PC-3 (cell line): ENCODE results near the gene FERD3L. TPM values are rescaled to one million over a fixed set of nuclear protein-coding genes. Genes with fewer than 3 reads are reported as not detected.

Experiments used
- ATAC-seq: fragments of 200-7000 bp; cut with Tn5 transposase; 2 replicates; pipeline ENCODE4 v1.9.1; 2020; ENCODE audit warnings: mild to moderate bottlenecking, moderate library complexity
- BruUV-seq: library from RNA; stranded (reverse); fragments of 400-500 nt; replicated peaks from 2 replicates; lab custom pipeline; 2021; lab: Mats Ljungman, UMichigan
- CTCF ChIA-PET: fragments of 300-600 bp; sonication (Branson Sonifier 250); formaldehyde crosslinking; loops from one replicate; lab custom pipeline; 2022; ENCODE audit warnings: antibody characterized with exemption; lab: Charles Lee
- POLR2A ChIA-PET: fragments of 300-600 bp; sonication (Branson Sonifier 250); formaldehyde crosslinking; loops from one replicate; lab custom pipeline; 2022; ENCODE audit warnings: antibody characterized with exemption; ENCODE audit not compliant: unreplicated experiment; lab: Charles Lee
- DNase-seq: peaks from one replicate; pipeline ENCODE4 v3.0.0-alpha.2; 2015
- H2AFZ ChIP-seq: fragments of 300-600 bp; sonication (generic); 2 replicates; pipeline ENCODE4 v1.6.0; 2016; ENCODE audit warnings: antibody characterized with exemption, low read length
- H3F3A ChIP-seq: fragments of 300-600 bp; sonication (generic); one replicate; pipeline ENCODE4 v1.6.0; 2017; ENCODE audit warnings: antibody characterized with exemption, low read length, control low read depth, mild to moderate bottlenecking; ENCODE audit not compliant: unreplicated experiment
- H3K27ac ChIP-seq: fragments of 300-600 bp; sonication (generic); 2 replicates; pipeline ENCODE4 v1.5.1; 2016; ENCODE audit warnings: mild to moderate bottlenecking, low read length
- H3K27me3 ChIP-seq: fragments of 300-600 bp; sonication (generic); 2 replicates; pipeline ENCODE4 v1.6.1; 2016; ENCODE audit warnings: low read length, mixed read lengths
- H3K36me3 ChIP-seq: fragments of 300-600 bp; sonication (generic); 2 replicates; pipeline ENCODE4 v1.6.1; 2016; ENCODE audit warnings: low read depth, mixed run types, low read length, mixed read lengths
- H3K4me1 ChIP-seq: fragments of 300-600 bp; sonication (generic); 2 replicates; pipeline ENCODE4 v1.5.1; 2016; ENCODE audit warnings: low read length; ENCODE audit not compliant: insufficient read depth
- H3K4me2 ChIP-seq: fragments of 300-600 bp; sonication (generic); 2 replicates; pipeline ENCODE4 v1.6.0; 2016; ENCODE audit warnings: low read length
- H3K4me3 ChIP-seq: fragments of 300-600 bp; sonication (generic); 2 replicates; pipeline ENCODE4 v1.5.1; 2016; ENCODE audit warnings: mild to moderate bottlenecking, low read length, mixed read lengths
- H3K79me2 ChIP-seq: fragments of 300-600 bp; sonication (generic); 2 replicates; pipeline ENCODE4 v1.6.1; 2017; ENCODE audit warnings: low read length, mixed read lengths
- H3K9ac ChIP-seq: fragments of 300-600 bp; sonication (generic); 2 replicates; pipeline ENCODE4 v1.6.0; 2016; ENCODE audit warnings: mild to moderate bottlenecking, low read length
- H3K9me2 ChIP-seq: fragments of 300-600 bp; sonication (generic); replicated peaks from 2 replicates; pipeline ENCODE4 v1.6.1; 2016; ENCODE audit warnings: mixed run types, low read length, mixed read lengths
- H3K9me3 ChIP-seq: fragments of 300-600 bp; sonication (generic); 2 replicates; pipeline ENCODE4 v1.6.1; 2016; ENCODE audit warnings: low read length, mixed read lengths
- H4K20me1 ChIP-seq: fragments of 300-600 bp; sonication (generic); 2 replicates; pipeline ENCODE4 v1.6.1; 2016; ENCODE audit warnings: low read length, mixed read lengths
- EZH2 ChIP-seq: fragments of 300-600 bp; sonication (generic); IDR thresholded peaks from one replicate; pipeline ENCODE4 v1.6.1; 2017; ENCODE audit warnings: antibody characterized with exemption, mild to moderate bottlenecking, low read length; ENCODE audit not compliant: unreplicated experiment
- EZH2phosphoT487 ChIP-seq: fragments of 300-600 bp; sonication (generic); IDR thresholded peaks from 2 replicates; pipeline ENCODE4 v1.6.1; 2018; ENCODE audit warnings: mild to moderate bottlenecking, antibody characterized with exemption, low read length, borderline replicate concordance
- intact Hi-C: fragments of 100-400 bp; cut with micrococcal nuclease; formaldehyde crosslinking; loops from 2 replicates; pipeline ENCODE4 v1.9.0; 2023
- total RNA-seq: library from RNA; depleted of rRNA; stranded (reverse); fragments of >200 nt; gene quantifications from 2 replicates; pipeline ENCODE4 v1.2.3, GENCODE V29; 2014
- TF ChIP-seq, protein P1 (sequence below): fragments of 300-600 bp; sonication (generic); conservative IDR thresholded peaks from 2 replicates; pipeline ENCODE4 v1.5.1; 2017; ENCODE audit warnings: antibody characterized with exemption, low read depth, mild to moderate bottlenecking, low read length

FERD3L gene
- total RNA-seq, 1 experiment from 2014 or later = not detected

DNA sequence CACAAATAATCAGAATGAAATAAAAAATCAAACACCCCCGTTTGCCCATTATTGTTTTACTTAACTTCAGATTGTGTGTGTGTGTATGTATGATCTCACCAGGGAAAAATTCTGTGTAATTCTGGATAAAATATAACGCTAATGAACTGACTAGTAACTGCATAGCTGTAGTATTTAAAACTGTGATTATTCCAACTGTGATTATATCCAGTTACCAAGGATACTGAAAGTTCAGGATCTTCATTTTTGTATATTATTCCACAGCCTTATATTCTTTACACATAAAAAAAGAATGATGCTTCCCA lies 30.7 kb downstream of the FERD3L start:
- ChIA-PET POLR2A (interaction anchor here (0.7 kb wide), 1 partner anchor 112 kb away, joined by 7 read pairs; no protein-coding TSS in a partner anchor), CTCF (interaction anchor here (0.6 to 0.7 kb wide), 2 partner anchors 32 to 44 kb away, joined by 3 to 5 read pairs; no protein-coding TSS in a partner anchor)
- no peaks in the 10 kb centered on the region for H3K9me3 ChIP-seq
- BruUV-seq = no TSS peak
- peak overlapping the region; percentile 93 for H3K4me2 ChIP-seq
- H2AFZ ChIP-seq = no peak overlapping the region; the same call in 1 of the 2 replicates
- ATAC-seq = no peak
- H3K27ac ChIP-seq = no peak overlapping the region
- peak overlapping the region; percentile 99 for H3K4me3 ChIP-seq
- H4K20me1 ChIP-seq = peaks cover 9% of the 10 kb centered on the region; the same call in 1 of the 2 replicates
- no peaks in the 10 kb centered on the region for H3K27me3 ChIP-seq
- peak overlapping the region; percentile 66; the same call in 1 of the 2 replicates for H3K9ac ChIP-seq
- no peaks in the 10 kb centered on the region for H3K9me2 ChIP-seq
- intact Hi-C loops = loop anchor here (5.0 to 10.0 kb wide), 2 partner anchors 52 to 90 kb away; no protein-coding TSS in a partner anchor
- H3K79me2 ChIP-seq = peaks cover 33% of the 10 kb centered on the region
- H3K36me3 ChIP-seq = no peaks in the 10 kb centered on the region
- peak; percentile 31 for DNase-seq
- no peaks in the 10 kb centered on the region for H3F3A ChIP-seq
- peaks cover 16% of the 10 kb centered on the region for H3K4me1 ChIP-seq
- TF ChIP-seq EZH2 (no peak), EZH2phosphoT487 (no peak)
- TF ChIP-seq, protein P1, sequence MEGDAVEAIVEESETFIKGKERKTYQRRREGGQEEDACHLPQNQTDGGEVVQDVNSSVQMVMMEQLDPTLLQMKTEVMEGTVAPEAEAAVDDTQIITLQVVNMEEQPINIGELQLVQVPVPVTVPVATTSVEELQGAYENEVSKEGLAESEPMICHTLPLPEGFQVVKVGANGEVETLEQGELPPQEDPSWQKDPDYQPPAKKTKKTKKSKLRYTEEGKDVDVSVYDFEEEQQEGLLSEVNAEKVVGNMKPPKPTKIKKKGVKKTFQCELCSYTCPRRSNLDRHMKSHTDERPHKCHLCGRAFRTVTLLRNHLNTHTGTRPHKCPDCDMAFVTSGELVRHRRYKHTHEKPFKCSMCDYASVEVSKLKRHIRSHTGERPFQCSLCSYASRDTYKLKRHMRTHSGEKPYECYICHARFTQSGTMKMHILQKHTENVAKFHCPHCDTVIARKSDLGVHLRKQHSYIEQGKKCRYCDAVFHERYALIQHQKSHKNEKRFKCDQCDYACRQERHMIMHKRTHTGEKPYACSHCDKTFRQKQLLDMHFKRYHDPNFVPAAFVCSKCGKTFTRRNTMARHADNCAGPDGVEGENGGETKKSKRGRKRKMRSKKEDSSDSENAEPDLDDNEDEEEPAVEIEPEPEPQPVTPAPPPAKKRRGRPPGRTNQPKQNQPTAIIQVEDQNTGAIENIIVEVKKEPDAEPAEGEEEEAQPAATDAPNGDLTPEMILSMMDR = no peak

DNA sequence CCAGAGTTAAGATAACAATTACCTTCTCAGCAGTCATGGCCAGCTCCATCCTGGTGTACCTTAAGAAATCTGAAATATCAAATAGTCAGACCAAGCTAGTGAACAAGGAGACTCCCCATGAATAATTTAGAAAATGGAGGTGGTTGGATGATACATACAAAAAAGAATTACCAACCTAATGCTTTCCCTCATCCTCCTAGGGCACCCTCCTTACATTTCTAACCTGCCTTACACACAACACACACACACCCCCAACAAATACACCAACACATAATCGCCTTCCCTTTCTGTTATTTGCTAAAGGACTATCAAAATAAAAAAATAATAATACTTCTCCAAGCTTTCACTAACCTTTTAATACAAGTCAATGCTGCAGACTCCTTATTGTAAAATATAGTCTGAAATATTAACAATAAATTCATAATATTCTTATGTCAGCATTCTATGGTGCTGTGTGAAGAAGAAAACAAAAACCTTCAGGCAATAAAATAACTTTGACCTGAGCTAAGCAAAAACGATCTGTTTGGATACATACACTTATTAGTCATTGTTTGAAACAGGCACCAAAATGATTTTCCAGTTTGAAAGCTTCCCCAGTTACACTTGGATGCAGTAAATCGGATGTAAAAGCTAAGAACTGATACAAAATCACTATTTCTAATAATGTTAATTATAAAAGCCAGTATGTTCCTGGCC lies 31.2 kb downstream of the FERD3L start:
- H3K4me3 ChIP-seq = peak overlapping the region; percentile 99
- H3K9me2 ChIP-seq = no peaks in the 10 kb centered on the region
- TF ChIP-seq, protein P1 = no peak
- no peak for TF ChIP-seq EZH2
- TF ChIP-seq EZH2phosphoT487 = no peak
- peak; percentile 51 for DNase-seq
- no peaks in the 10 kb centered on the region for H3F3A ChIP-seq
- BruUV-seq = no TSS peak
- H3K9ac ChIP-seq = peak overlapping the region; percentile 66; the same call in 1 of the 2 replicates
- peaks cover 16% of the 10 kb centered on the region for H3K4me1 ChIP-seq
- no peaks in the 10 kb centered on the region for H3K27me3 ChIP-seq
- CTCF ChIA-PET = interaction anchor here (0.6 to 0.7 kb wide), 2 partner anchors 32 to 44 kb away, joined by 3 to 5 read pairs; no protein-coding TSS in a partner anchor
- peak overlapping the region; percentile 93 for H3K4me2 ChIP-seq
- H3K27ac ChIP-seq = no peak overlapping the region
- ATAC-seq = no peak
- H3K79me2 ChIP-seq = peaks cover 33% of the 10 kb centered on the region
- intact Hi-C loops = loop anchor here (5.0 to 10.0 kb wide), 2 partner anchors 52 to 89 kb away; no protein-coding TSS in a partner anchor
- H3K9me3 ChIP-seq = no peaks in the 10 kb centered on the region
- POLR2A ChIA-PET = interaction anchor here (0.7 kb wide), 1 partner anchor 112 kb away, joined by 7 read pairs; no protein-coding TSS in a partner anchor
- H2AFZ ChIP-seq = no peak overlapping the region; the same call in 1 of the 2 replicates
- peaks cover 9% of the 10 kb centered on the region; the same call in 1 of the 2 replicates for H4K20me1 ChIP-seq
- H3K36me3 ChIP-seq = no peaks in the 10 kb centered on the region

DNA sequence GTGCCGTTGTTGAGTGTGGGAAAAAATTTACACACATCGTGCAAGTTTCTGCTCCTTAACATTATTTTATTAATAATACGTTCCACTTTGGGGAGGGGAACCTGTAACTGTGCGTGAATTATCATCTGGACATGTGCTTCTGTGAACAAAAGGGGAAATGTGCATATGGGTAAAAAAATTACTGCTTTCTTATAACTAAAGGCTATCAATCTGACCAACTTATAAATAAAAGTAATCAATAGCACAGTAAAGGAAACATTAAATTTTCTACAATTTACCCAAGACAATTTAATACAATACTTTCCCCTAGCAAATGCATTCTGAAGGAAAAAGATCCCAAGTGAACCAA lies 32.2 kb downstream of the FERD3L start:
- POLR2A ChIA-PET = no interaction called here
- H3K4me2 ChIP-seq = no peak overlapping the region
- intact Hi-C loops = loop anchor here (5.0 to 10.0 kb wide), 2 partner anchors 51 to 88 kb away; no protein-coding TSS in a partner anchor
- H3K4me1 ChIP-seq = peaks cover 16% of the 10 kb centered on the region
- H3K9me2 ChIP-seq = no peaks in the 10 kb centered on the region
- H3K36me3 ChIP-seq = no peaks in the 10 kb centered on the region
- H3K79me2 ChIP-seq = peaks cover 33% of the 10 kb centered on the region
- ATAC-seq (no peak), DNase-seq (no peak)
- no peaks in the 10 kb centered on the region for H3K9me3 ChIP-seq
- H3F3A ChIP-seq = no peaks in the 10 kb centered on the region
- CTCF ChIA-PET = no interaction called here
- H3K9ac ChIP-seq = no peak overlapping the region
- H3K27me3 ChIP-seq = no peaks in the 10 kb centered on the region
- no TSS peak for BruUV-seq
- no peak overlapping the region for H3K27ac ChIP-seq
- TF ChIP-seq EZH2 = no peak
- TF ChIP-seq, protein P1 = no peak
- H2AFZ ChIP-seq = no peak overlapping the region
- H4K20me1 ChIP-seq = peaks cover 9% of the 10 kb centered on the region; the same call in 1 of the 2 replicates
- H3K4me3 ChIP-seq = no peak overlapping the region
